Measurements from ENCODE around the gene NTMT2.
"Not testable (repeated sequence)": the region's sequence is repeated elsewhere in the genome, so short reads cannot be mapped to it uniquely, and the experiment has no call there.

Gene NTMT2

DNA sequence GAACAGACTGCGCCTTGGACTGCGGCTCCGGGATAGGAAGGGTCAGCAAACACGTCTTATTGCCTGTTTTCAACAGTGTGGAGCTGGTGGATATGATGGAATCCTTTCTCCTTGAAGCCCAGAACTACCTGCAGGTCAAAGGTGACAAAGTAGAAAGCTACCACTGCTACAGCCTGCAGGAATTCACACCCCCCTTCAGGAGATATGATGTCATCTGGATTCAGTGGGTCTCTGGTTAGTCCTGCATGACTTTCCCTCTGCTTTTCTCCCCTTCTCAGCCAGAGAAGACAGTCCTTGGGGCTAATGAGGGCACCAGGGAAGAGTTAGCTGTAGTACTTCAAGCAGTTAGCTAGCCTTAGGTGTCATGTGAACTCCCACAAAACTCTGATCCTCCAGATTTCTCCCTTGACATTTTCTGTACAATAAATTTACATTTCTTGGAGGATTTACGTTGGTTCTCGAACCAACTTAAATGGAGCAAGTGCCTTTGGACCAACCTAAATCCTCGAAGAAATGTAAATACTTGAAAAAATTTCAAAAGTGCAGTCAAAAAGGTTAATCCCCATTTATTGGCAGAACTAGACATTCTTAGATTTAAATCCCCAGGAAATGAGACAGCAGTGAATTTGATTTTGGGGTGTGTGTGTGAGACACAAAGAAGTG lies 20.9 kb downstream of the NTMT2 start:
- in situ Hi-C loops (cut with HindIII; ENCODE audit: low sequenced_read_pairs): no loop called here
- TF ChIP-seq, protein P1, sequence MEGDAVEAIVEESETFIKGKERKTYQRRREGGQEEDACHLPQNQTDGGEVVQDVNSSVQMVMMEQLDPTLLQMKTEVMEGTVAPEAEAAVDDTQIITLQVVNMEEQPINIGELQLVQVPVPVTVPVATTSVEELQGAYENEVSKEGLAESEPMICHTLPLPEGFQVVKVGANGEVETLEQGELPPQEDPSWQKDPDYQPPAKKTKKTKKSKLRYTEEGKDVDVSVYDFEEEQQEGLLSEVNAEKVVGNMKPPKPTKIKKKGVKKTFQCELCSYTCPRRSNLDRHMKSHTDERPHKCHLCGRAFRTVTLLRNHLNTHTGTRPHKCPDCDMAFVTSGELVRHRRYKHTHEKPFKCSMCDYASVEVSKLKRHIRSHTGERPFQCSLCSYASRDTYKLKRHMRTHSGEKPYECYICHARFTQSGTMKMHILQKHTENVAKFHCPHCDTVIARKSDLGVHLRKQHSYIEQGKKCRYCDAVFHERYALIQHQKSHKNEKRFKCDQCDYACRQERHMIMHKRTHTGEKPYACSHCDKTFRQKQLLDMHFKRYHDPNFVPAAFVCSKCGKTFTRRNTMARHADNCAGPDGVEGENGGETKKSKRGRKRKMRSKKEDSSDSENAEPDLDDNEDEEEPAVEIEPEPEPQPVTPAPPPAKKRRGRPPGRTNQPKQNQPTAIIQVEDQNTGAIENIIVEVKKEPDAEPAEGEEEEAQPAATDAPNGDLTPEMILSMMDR (IDR thresholded peaks at IDR 0.05; ENCODE audit: low read depth, low read length): no peak
- DNase-seq (ENCODE audit: low read depth, low spot score): no peak

DNA sequence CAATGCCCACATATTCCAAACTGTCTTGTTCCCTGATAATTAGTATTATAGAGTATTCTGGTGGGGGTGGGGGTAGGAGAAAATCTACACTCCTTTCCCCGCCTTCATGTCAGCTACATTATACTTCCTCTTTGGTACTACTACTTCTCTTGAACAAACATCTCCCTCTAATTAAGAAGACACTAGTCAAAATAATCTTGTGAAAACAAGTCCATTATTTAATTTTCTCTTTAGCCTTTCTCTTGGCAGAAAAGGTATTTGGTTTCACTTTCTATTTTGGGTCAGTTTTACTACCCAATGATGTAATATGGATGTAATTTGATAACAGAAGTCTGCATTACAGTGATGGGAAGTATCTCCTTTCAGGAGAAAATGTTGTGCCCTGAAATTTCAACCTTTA lies 22.5 kb downstream of the NTMT2 start:
- no peak overlapping the region for H3K4me3 ChIP-seq (ENCODE audit: low read depth, low read length)
- TF ChIP-seq, protein P1 (IDR thresholded peaks at IDR 0.05; ENCODE audit: low read depth, low read length): no peak
- peak; percentile 73 for DNase-seq (ENCODE audit: low read depth, low spot score)
- in situ Hi-C loops (cut with HindIII; ENCODE audit: low sequenced_read_pairs): no loop called here

More for the DNA sequence above, 20.9 kb downstream of the NTMT2 start:
- H3K4me3 ChIP-seq (ENCODE audit: low read depth, low read length): no peak overlapping the region

DNA sequence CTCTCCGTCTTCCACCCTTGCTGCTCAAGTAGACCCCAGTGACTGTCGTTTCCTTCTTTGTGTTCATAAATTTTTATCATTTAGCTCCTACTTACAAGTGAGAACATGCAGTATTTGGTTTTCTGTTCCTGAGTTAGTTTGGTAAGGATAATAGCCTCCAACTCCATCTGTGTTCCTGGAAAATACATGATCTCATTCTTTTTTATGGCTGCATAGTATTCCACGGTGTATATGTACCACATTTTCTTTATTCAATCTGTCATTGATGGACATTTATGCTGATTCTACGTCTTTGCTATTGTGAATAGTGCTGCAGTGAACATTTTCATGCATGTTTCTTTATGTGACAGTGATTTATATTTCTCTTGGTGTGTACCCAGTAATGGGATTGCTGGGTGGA lies 24.8 kb downstream of the NTMT2 start:
- H3K4me3 ChIP-seq (ENCODE audit: low read depth, low read length); DNase-seq (ENCODE audit: low read depth, low spot score); in situ Hi-C loops (cut with HindIII; ENCODE audit: low sequenced_read_pairs): not testable (repeated sequence)

DNA sequence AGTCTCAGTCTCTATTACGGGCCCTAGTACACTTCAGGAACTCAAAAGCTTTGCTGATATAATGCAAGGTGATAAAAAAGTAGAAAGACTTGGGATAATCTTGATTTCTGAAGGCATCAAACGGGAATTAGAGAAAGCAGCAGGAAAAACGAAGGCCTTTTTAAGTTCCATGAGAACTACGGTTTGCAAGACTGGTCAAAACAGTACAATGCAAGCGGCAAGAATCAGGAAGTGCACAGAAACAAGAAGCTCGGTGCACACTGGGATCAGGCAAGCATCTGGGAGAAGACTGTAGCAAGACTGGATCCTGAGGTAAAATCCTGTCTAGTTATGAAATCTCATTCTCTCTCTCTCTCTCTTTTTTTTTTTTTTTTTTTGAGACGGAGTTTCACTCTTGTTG lies 28.6 kb downstream of the NTMT2 start:
- TF ChIP-seq, protein P1 (IDR thresholded peaks at IDR 0.05; ENCODE audit: low read depth, low read length): no peak
- no peak overlapping the region for H3K4me3 ChIP-seq (ENCODE audit: low read depth, low read length)
- in situ Hi-C loops (cut with HindIII; ENCODE audit: low sequenced_read_pairs): no loop called here
- no peak for DNase-seq (ENCODE audit: low read depth, low spot score)

DNA sequence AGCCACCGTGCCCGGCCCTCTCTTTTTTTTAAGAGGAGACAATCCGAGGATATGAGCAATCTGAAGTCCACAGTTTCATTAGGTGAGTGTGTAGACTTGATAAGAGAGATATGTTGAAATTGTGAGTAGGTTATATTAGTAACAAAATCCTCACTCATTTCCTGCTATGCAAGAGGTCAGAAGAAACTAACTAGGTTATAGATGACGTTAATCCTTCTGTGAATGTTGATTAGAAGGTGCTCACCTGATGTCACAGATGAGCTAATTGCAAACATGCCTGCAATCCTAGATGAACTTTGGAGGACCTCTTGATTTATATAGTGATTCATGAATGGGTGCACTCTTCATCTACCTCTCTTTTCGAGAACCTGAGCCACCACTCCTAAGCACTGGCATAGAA lies 29.3 kb downstream of the NTMT2 start:
- H3K4me3 ChIP-seq (ENCODE audit: low read depth, low read length): no peak overlapping the region
- in situ Hi-C loops (cut with HindIII; ENCODE audit: low sequenced_read_pairs): no loop called here
- TF ChIP-seq, protein P1 (IDR thresholded peaks at IDR 0.05; ENCODE audit: low read depth, low read length): no peak
- DNase-seq (ENCODE audit: low read depth, low spot score): no peak

DNA sequence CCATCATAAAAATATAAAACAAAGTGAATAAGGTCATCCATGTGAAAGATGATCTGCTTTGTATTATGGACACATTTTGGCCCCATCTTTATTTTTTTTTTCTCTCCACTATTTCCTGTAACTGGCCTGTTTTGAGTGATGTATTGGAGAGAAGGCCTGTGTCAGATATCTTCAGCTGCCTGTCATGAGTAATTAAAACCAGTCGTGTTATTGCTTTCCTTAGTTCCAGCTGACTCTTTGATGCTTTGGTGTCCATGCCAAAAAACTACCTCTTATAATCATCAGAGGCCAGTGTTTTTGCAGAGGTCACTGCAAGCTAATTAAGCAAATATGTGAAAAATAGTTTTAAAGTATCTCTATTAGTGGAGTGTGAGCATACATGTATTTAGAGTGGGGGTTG lies 29.7 kb downstream of the NTMT2 start:
- TF ChIP-seq, protein P1 (IDR thresholded peaks at IDR 0.05; ENCODE audit: low read depth, low read length): no peak
- in situ Hi-C loops (cut with HindIII; ENCODE audit: low sequenced_read_pairs): no loop called here
- no peak for DNase-seq (ENCODE audit: low read depth, low spot score)
- no peak overlapping the region for H3K4me3 ChIP-seq (ENCODE audit: low read depth, low read length)

DNA sequence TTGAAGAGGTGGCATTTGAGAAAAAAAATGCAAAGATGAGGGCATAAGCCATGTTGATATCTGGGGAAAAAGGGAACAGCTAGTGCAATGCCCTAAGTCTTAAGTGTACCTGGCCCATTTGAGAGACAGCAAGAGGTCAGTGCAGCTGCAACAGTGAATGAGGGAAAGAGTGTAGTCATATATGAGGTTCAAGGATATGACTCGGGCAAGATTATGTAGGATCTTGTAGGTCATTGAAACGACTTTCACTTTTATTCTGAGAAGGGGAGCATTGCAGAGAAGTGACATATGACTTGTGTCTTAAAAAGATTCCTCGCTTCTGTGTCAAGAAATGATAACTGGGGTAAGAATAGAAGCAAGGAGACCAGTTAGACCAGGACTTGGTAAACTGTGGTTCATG lies 31.0 kb downstream of the NTMT2 start:
- H3K4me3 ChIP-seq (ENCODE audit: low read depth, low read length): no peak overlapping the region
- in situ Hi-C loops (cut with HindIII; ENCODE audit: low sequenced_read_pairs): no loop called here
- TF ChIP-seq, protein P1 (IDR thresholded peaks at IDR 0.05; ENCODE audit: low read depth, low read length): no peak
- no peak for DNase-seq (ENCODE audit: low read depth, low spot score)

Measured in astrocyte of the spinal cord (primary cell).